ENCODE results near the gene LETM1. TPM values are rescaled to one million over a fixed set of nuclear protein-coding genes. Genes with fewer than 3 reads are reported as not detected.

Gene LETM1
- total and polyA plus RNA-seq, 2 donors (not counting 1 experiment from before 2014, with no cell fraction given), result 28.5 to 45.1 TPM

DNA sequence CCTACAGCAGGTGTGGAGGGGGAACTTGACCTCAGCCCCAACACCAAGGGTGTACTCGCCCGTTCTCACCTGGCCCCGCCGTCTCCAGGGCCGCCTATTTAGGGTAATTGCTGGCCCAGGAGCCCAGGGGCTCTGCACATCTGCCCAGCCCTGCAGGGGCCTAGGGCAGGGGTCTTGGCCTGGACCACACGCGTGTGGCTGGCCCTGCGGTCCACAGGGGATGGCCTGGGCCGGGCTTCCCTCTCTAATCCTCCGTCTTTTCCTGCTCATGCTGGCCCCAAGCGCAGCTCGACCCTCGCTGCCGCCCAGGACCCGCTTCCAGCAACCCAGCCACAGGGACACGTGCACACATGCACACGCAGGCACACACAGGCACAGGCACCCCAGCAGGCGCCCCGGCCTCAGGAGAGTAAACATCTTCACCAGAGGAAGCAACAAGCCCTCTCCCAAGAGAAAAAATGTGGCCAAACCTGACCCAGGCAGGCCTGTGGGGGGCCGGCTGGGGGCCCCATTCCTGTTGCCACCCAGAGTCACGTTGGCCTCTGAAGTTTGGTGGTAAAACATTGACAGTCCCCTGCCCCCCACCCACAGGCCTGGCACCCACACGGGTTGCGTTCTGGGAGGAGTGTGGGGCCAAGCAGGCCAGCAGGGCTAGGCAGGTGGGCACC is 87.5 kb downstream of the LETM1 start:
- Histone ChIP-seq H3K9ac (ENCODE audit: low read length) (no peak overlapping the region), H3K9me3 (ENCODE audit: control extremely low read depth in 1 of 3, control insufficient read depth in 2 of 3, insufficient read depth in 1 of 3, low read length in 2 of 3) (no peaks in the 10 kb centered on the region), H3K27me3 (replicated peaks in 1 of 4; ENCODE audit: control extremely low read depth in 1 of 4, control insufficient read depth in 3 of 4, insufficient read depth in 4 of 4, low read length in 3 of 4) (peaks cover 0 to 53% (median 10%) of the 10 kb centered on the region in 4 experiments), H4K20me1 (ENCODE audit: control insufficient read depth, insufficient read depth, low read length, poor library complexity, severe bottlenecking) (no peaks in the 10 kb centered on the region), H2AFZ (ENCODE audit: insufficient read depth, low read depth, low read length, poor library complexity, severe bottlenecking) (no peak overlapping the region), H3K79me2 (ENCODE audit: control insufficient read depth, insufficient read depth, low read length) (no peaks in the 10 kb centered on the region), H3K4me3 (ENCODE audit: control extremely low read depth in 1 of 5, extremely low read depth in 1 of 5, insufficient read depth in 1 of 5, low read depth in 2 of 5, low read length in 4 of 5) (no peak overlapping the region), H3K36me3 (replicated peaks in 1 of 2; ENCODE audit: control extremely low read depth in 1 of 2, control insufficient read depth in 1 of 2, extremely low read depth in 1 of 2, insufficient read depth in 2 of 2, low read length in 1 of 2) (no peaks in the 10 kb centered on the region), H3K4me2 (replicated peaks; ENCODE audit: low read depth, low read length, poor library complexity, severe bottlenecking) (peak overlapping the region; percentile 74), H3K4me1 (ENCODE audit: control insufficient read depth in 2 of 2, insufficient read depth in 2 of 2, low read length in 2 of 2) (peaks cover 32 to 33% of the 10 kb centered on the region in 2 donors), H3K27ac (ENCODE audit: low read length in 2 of 2) (no peak overlapping the region)
- Mint-ChIP-seq H3K4me3 (peak overlapping the region; percentile 86), H3K4me1 (peaks cover 19% of the 10 kb centered on the region), H3K27ac (peak overlapping the region; percentile 84), H3K27me3 (peaks cover 16% of the 10 kb centered on the region), H3K9me3 (ENCODE audit: insufficient read depth) (no peaks in the 10 kb centered on the region)
- WGBS (ENCODE audit: insufficient coverage), result 45% methylated on average over 23 of the region's 23 CpGs
- DNase-seq (no peak), ATAC-seq (ENCODE audit: low read depth) (no peak)
- TF ChIP-seq EZH2 (IDR thresholded peaks at IDR 0.05; ENCODE audit: borderline replicate concordance, insufficient read depth, low read depth, low read length, poor library complexity, severe bottlenecking), result no peak
- TF ChIP-seq, protein P1, sequence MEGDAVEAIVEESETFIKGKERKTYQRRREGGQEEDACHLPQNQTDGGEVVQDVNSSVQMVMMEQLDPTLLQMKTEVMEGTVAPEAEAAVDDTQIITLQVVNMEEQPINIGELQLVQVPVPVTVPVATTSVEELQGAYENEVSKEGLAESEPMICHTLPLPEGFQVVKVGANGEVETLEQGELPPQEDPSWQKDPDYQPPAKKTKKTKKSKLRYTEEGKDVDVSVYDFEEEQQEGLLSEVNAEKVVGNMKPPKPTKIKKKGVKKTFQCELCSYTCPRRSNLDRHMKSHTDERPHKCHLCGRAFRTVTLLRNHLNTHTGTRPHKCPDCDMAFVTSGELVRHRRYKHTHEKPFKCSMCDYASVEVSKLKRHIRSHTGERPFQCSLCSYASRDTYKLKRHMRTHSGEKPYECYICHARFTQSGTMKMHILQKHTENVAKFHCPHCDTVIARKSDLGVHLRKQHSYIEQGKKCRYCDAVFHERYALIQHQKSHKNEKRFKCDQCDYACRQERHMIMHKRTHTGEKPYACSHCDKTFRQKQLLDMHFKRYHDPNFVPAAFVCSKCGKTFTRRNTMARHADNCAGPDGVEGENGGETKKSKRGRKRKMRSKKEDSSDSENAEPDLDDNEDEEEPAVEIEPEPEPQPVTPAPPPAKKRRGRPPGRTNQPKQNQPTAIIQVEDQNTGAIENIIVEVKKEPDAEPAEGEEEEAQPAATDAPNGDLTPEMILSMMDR (IDR thresholded peaks at IDR 0.05), result no peak
- POLR2A ChIA-PET, result interaction anchor here (0.6 kb wide), 1 partner anchor 836 kb away, joined by 3 read pairs; the partner anchor contains the start of gene TMEM175
- CTCF ChIA-PET, result interaction anchor here (1.0 to 1.2 kb wide), 4 partner anchors 21 to 131 kb away, joined by 3 to 5 read pairs (median 3); no protein-coding TSS in a partner anchor
- intact Hi-C loops (cut with micrococcal nuclease), result no loop called here
